Activated CD8-positive, alpha-beta memory T cell treated with anti-CD3 and anti-CD28 coated beads, Interleukin-2, amount 50 U/mL, for 48 hours (primary cell): ENCODE results near the gene TBC1D19.
"Not testable (repeated sequence)": the region's sequence is repeated elsewhere in the genome, so short reads cannot be mapped to it uniquely, and the experiment has no call there.

Source experiments
- DNase-seq: peaks from one replicate; pipeline ENCODE4 v3.0.0-alpha.2; 2020

Gene TBC1D19

DNA sequence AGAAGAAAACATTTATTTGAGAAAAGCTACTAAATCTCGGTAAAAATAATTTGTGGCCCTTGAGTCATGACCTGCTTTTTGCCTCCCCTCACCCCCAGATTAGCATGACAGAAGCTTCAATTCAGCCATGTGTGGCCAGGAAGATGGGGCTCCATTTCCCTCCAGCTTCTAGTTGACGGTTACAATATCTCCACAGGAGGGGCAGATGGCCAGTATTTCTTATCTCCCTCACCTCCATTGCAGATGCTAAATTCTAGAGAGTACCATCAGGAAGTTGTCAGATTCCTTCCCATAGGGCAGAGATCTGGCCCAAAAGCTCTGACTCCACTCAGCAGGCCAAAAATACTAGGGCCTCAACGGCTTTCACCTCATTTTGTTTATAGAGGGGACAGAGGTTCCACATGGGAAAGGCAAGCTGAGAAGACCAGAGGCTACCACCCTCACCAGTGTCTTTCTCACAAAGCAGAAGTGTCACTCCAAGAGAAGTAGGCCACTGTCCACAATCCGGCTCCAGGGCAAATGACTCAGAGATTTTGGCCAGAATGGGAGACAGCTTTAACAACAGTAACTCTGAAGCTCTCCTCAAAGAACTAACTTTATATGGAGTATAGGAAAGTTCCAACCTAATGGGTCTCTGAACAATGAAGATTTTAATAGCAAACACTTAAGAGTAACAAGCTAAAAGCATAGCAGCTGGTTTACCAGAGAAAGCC, 108.3 kb downstream of the TBC1D19 start:
- no peak for DNase-seq

DNA sequence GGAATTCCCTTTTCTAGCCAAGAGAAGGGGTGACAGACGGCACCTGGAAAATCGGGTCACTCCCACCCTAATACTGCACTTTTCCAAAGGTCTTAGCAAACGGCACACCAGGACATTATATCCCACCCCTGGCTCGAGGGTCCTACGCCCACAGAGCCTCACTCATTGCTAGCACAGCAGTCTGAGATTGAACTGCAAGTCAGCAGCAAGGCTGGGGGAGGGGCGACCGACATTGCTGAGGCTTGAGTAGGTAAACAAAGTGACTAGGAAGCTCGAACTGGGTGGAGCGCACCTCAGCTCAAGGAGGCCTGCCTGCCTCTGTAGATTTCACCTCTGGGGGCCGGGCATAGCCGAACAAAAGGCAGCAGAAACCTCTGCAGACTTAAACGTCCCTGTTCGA, 110.2 kb downstream of the TBC1D19 start:
- not testable (repeated sequence) for DNase-seq

DNA sequence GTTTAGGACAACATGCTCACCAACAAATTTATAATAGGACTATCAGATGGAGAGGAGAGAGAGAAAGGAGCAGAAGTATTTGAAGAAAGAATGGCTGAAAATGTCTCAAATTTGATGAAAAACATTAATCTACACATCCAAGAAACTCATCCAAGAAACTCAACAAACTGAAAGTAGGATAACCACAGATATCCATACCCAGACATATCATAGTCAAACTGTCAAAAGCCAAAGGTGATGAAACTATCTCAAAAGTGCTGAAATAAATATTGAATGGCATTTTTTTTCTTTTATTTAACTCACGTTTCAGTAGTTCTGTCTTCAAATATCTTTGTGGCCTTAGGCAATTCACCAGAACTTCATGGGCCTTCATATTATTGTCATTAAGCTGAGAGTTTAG, 116.2 kb downstream of the TBC1D19 start:
- no peak for DNase-seq

DNA sequence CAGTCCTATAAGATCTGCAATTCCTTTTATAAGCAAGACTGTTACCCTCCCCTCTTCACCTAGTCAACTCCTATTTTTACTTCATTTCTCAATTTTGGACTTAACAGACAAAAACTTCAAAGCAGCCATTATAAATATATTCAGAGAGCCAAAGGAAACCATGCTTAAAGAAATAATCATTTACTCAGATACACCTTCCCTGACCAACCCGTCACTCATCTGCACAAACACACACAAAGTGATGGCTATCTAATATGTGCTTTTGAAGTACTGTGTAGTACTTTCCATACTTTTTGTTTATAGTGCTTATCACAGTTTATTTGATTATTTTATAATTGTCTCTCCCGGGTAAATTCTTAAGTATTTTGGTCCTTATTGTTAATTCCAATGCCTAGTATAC, 117.2 kb downstream of the TBC1D19 start:
- DNase-seq: no peak

DNA sequence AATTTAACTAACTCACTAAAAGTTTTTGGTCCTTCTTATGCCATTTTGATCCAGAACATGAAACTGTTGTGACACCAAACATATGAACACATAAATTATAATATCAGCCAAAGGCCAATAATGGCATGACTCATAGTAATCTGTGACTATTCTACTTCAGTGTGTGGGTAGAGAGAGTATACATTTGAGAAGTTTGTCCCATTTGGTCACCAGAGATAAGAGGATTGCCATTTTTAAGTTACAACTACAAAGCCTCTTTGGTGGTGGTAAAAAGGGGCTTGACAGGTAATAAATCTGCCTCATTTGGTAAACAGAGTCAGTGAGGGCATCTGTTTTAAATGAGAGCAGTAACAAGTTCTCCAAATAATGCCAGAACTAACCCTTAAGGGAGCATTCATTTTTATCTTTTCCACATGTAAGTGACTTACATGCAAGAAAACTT, 117.9 kb downstream of the TBC1D19 start:
- DNase-seq: no peak

GRCh38 chr4:26707342-26707741, 123.5 kb downstream of the TBC1D19 start:
- DNase-seq: no peak

DNA sequence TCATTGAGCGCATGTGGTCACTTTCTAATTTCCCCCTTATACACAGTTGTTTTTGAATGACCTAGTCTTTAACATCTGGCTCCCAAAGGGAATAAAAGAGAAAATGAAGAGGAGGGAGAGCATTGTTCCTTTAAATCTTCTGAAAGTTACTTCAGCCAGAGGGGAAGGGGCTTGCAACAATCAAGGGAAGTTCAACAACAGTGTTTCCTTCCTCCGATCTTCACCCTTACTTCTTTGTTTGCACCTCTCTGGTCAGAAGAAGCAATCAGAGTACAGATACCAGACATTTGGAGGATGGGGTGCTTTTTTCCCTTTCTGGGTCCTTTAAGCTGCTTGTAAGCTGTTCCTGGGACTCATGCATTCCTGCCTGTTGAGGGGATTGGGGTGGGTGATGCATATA, 125.4 kb downstream of the TBC1D19 start:
- no peak for DNase-seq

DNA sequence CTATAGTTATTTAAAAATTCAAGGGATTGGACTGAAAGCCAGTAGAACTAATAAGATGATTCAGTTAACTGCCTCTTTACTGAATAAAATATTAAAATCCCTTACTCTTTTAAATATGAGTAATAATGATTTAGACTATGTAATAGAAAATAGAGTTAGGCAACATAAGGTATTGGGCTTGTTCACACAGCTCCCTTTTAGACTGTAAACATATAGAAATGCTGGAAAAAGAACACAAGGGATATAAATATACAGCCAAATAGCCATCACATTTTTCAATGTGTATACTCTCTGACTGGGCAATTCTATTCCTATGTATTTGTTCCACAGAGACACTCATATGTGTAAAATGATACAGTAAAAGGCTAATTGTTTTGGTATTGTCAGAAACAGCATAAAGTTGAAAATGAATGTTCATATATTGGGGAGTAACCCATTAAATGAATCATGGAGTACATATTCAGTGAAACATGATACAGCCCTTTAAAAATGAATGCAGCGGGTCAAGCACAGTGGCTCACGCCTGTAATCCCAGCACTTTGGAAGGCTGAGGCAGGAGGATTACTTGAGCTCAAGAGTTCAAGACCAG, 129.8 kb downstream of the TBC1D19 start:
- DNase-seq: no peak

DNA sequence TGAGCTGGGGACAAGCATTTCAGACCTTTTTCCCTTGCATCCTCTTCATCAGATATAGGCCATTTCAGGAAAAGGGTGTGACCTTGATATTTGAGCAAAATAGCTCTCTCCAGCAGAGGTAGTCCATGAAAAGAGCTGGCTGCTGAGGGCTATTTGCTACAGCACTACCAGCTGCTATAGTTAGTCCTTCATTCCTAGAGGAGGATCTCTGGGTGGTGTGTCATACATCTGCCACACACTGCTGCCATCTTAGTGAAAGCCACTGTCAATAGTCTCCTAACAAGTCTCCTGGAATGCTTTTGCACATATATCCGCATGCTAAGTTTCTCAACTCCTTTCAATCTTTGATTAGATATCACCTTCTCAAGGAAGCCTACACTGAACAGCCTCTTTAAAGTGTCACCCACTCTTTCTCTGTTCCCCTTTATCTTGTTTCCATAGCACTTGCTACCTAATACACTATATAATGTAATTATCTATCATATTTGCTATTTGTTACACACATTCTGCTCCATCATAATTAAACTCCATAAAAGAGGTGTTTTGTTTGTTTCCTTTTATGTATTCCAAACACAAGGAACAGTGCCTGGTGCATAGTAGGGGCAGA, 131.9 kb downstream of the TBC1D19 start:
- DNase-seq: no peak

GRCh38 chr4:26717332-26717731, 133.4 kb downstream of the TBC1D19 start:
- DNase-seq: no peak

GRCh38 chr4:26719954-26720552, 136.2 kb downstream of the TBC1D19 start:
- no peak for DNase-seq

DNA sequence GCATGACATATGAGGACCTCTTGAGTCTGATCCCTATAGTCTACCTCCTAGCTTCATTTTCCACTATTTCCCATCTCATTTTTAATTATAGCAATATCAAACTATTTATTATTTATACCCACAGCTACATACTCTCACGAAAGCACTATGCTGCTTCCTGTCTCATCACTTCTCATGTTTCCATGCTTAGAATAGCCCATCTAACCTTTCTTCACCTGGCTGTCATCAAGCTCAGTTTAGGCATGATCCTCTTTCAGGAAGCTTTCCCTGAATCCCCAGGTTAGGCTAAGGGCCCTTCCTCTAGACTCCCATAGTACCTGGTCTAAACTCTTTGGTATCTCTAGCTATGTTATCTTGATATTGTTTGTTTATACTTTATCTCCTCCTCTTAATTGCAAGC, 137.8 kb downstream of the TBC1D19 start:
- no peak for DNase-seq

DNA sequence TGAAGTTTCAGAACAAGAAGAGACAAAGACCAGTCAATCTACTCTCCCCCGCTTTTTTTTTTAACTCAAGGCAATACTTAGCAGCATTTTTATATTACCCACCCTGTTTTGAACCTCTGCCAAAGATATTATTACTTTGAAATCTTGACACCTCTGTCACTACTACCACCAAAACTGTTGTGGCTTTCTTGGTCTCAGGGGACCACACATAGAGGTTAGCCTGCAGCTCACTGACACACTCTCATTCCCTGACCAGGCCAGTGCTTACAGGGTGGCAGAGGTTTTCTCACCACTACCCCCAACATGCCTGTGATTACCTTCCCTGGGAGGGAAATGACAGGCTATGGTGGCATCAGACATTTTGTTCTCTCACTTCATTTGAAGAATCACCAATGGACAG, 139.3 kb downstream of the TBC1D19 start:
- DNase-seq: no peak

GRCh38 chr4:26724534-26724933, 140.7 kb downstream of the TBC1D19 start:
- DNase-seq: no peak

- no peak for DNase-seq
Measured at GRCh38 chr4:26726655-26727387, 142.9 kb downstream of the TBC1D19 start.

DNA sequence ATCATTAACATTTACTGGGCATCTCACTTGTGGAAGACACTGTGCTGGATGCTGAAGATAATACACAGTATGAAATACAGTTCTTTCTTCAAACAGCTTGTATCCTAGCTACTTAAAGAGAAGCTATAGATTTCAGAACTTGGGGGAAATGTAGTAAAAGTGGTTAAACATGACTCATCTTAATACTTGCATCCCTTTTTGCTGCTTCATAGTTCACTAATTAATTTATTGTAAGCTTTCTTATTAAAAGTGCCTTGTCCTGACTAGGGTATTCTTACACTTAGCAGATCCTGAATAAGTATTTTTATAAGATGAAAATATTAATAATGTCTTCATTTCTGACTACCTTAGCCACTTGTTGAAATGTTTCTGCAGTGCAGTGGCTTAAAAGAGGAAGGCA, 144.0 kb downstream of the TBC1D19 start:
- no peak for DNase-seq

- no peak for DNase-seq
Measured at GRCh38 chr4:26729027-26729426, 145.1 kb downstream of the TBC1D19 start.

GRCh38 chr4:26729547-26729946, 145.7 kb downstream of the TBC1D19 start:
- DNase-seq: no peak

DNA sequence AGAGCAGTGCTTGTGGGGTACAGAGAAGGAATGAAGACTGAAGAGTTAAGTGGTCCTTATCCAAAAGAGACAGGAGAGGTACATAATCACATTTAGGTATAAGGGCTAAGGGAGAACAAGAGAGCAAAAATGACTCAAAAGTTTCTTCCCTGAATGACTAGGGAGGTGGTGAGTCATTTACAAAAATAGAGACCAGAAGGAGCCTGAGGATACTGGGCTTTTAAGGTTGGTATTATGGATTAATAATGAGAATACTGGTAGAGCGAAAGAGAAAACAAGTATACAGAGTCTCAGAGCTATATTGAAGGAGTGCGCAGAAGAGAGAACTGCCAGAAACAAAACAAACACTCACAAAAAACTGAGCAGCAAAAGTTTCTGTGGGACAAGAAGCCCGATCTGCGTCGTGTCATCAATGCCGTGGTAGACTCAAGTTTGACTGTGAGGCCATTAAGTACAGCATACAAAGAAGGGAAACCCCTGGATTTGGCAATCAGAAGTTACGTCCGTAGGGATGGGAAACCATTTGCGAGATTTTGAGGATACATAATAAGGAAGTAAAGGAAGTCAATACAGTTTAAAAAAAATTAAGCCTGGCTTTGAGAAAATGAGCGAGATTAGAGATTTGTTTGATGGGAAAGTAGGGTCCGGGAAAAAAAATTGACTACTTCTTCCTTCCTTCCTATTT, 147.6 kb downstream of the TBC1D19 start:
- no peak for DNase-seq

GRCh38 chr4:26732356-26732755, 148.5 kb downstream of the TBC1D19 start:
- DNase-seq: no peak

- no peak for DNase-seq
Measured at GRCh38 chr4:26736621-26737020, 152.7 kb downstream of the TBC1D19 start.

DNA sequence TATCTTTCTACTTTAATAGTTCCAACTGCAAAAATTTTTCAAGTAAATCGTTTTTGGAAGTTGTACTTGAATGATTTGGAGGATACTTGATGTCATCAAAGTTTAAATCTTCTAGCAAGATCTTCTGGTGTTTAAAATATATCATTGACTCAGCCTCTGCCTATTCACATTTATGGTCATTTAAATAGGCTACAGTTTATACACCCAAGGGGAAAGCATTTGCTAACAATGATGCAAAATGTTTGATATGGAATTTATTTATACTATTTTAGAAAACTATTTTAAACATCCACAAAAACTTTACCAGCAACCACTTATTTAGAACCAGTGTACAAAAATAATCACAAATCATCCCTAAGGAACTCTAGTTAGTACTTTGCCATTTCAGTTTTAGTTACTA, 153.5 kb downstream of the TBC1D19 start:
- no peak for DNase-seq

- no peak for DNase-seq
Measured at GRCh38 chr4:26741491-26741871, 157.6 kb downstream of the TBC1D19 start.
